Transverse colon (tissue), 4 donors: ENCODE results near the gene TBC1D10B.

Experiments used
- CTCF ChIP-seq, 5 experiments: fragments of 200-600 bp in 3 of 5; fragments of 450-650 bp in 2 of 5; sonication (generic) in 3 of 5; IDR thresholded peaks; 1 replicate in 2 of 5; 2 replicates in 3 of 5; pipeline ENCODE4 v1.5.1; 2016 to 2017; ENCODE audit warnings: antibody characterized with exemption in 5 of 5, inconsistent platforms in 3 of 5, mild to moderate bottlenecking in 2 of 5, moderate library complexity in 1 of 5
- POLR2A ChIP-seq: fragments of 450-650 bp; IDR thresholded peaks from one replicate; pipeline ENCODE4 v1.6.1; 2016; ENCODE audit warnings: antibody characterized with exemption, mild to moderate bottlenecking, moderate library complexity
- POLR2AphosphoS5 ChIP-seq, 3 donors: sonication (generic); formaldehyde crosslinking; IDR thresholded peaks; one replicate each; pipeline ENCODE4 v1.6.1; 2016; ENCODE audit warnings: antibody characterized with exemption in 3 of 3

- TF ChIP-seq CTCF (IDR thresholded peaks at IDR 0.05): no peak
- TF ChIP-seq POLR2A: peak; percentile 47
- TF ChIP-seq POLR2AphosphoS5 (IDR thresholded peaks at IDR 0.05): no peak
Measured at GRCh38 chr16:30371248-30371816, 1.0 kb upstream of the TBC1D10B start.
